Measurements from ENCODE around the gene KCNG2. TPM values are rescaled to one million over a fixed set of nuclear protein-coding genes. Genes with fewer than 3 reads are reported as not detected.

Gene KCNG2
- total and polyA plus RNA-seq, 2 of the 8 experiments (the other 6 are each of a cell fraction or from before 2014, with no cell fraction given): 0.19 to 0.74 TPM

DNA sequence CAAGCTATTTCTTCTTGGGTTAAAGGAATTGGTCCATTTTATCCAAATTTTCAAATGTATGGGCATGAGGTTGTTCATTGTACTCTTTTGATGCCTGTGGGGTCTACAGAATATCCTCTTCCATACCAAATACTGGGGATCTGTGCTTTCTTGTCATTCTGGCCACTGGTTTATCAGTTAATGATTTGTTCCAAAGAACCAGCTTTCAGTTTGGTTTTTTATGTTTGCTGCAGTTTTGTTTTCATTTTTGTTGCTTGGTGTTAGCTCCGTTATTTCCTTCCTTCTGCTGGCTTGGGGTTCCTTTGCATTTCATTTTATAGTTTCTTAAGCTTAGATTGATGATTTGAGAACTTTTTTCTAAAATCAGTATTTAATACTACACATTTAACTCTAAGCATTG is 108.3 kb downstream of the KCNG2 start:
- CTCF ChIA-PET (ENCODE audit: partially characterized antibody): interaction anchor here (0.9 to 1.1 kb wide), 2 partner anchors 17 to 38 kb away, joined by 3 read pairs; no protein-coding TSS in a partner anchor
- FAIRE-seq: no peak
- H3K14ac ChIP-seq (ENCODE audit: insufficient read length): no peak overlapping the region
- no peak for TF ChIP-seq ZNF274 (IDR thresholded peaks at IDR 0.05; ENCODE audit: borderline replicate concordance, extremely low read depth, low read length)
- TF ChIP-seq, protein P1, sequence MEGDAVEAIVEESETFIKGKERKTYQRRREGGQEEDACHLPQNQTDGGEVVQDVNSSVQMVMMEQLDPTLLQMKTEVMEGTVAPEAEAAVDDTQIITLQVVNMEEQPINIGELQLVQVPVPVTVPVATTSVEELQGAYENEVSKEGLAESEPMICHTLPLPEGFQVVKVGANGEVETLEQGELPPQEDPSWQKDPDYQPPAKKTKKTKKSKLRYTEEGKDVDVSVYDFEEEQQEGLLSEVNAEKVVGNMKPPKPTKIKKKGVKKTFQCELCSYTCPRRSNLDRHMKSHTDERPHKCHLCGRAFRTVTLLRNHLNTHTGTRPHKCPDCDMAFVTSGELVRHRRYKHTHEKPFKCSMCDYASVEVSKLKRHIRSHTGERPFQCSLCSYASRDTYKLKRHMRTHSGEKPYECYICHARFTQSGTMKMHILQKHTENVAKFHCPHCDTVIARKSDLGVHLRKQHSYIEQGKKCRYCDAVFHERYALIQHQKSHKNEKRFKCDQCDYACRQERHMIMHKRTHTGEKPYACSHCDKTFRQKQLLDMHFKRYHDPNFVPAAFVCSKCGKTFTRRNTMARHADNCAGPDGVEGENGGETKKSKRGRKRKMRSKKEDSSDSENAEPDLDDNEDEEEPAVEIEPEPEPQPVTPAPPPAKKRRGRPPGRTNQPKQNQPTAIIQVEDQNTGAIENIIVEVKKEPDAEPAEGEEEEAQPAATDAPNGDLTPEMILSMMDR (IDR thresholded peaks at IDR 0.05; ENCODE audit: control extremely low read depth in 1 of 3, insufficient read depth in 1 of 3, low read depth in 1 of 3, low read length in 3 of 3): no peak

More for the DNA sequence above, 108.3 kb downstream of the KCNG2 start:
- Histone ChIP-seq H3K18ac (ENCODE audit: extremely low read depth, low read length) (no peak overlapping the region), H3K36me3 (ENCODE audit: control insufficient read depth in 2 of 4, insufficient read depth in 4 of 4, low read length in 3 of 4) (peaks cover 0 to 15% (median 0%) of the 10 kb centered on the region in 4 experiments; a peak in 3 of 8 replicates), H3K79me1 (ENCODE audit: low read depth, low read length) (0 out of 2 replicates have a peak, but pooled peaks cover 3% of the 10 kb centered on the region), H3K4me1 (replicated peaks in 1 of 4; ENCODE audit: control insufficient read depth in 3 of 4, insufficient read depth in 4 of 4, low read length in 3 of 4) (peaks cover 0 to 3% (median 2%) of the 10 kb centered on the region in 4 experiments; a peak in 3 of 7 replicates), H4K91ac (replicated peaks; ENCODE audit: insufficient read length, low read length) (no peak overlapping the region), H3K23me2 (ENCODE audit: low read depth, low read length) (peaks cover under 1% of the 10 kb centered on the region; the same call in 1 of the 2 replicates), H3K9me3 (ENCODE audit: insufficient read depth in 2 of 2, low read depth in 1 of 2, low read length in 1 of 2) (peaks cover 0 to 31% of the 10 kb centered on the region in 2 experiments; a peak in 2 of 4 replicates), H2BK20ac (ENCODE audit: low read length) (no peak overlapping the region), H3K56ac (replicated peaks; ENCODE audit: insufficient read length, low read depth, low read length) (no peak overlapping the region), H4K5ac (ENCODE audit: insufficient read length, low read depth, low read length) (no peak overlapping the region), H2AK5ac (ENCODE audit: low read depth, low read length) (no peak overlapping the region), H3K4me3 (ENCODE audit: extremely low read depth in 1 of 4, insufficient read depth in 2 of 4, low read depth in 3 of 4, low read length in 4 of 4) (no peak overlapping the region), H4K20me1 (replicated peaks in 1 of 2; ENCODE audit: control insufficient read depth in 1 of 2, insufficient read depth in 2 of 2, low read length in 2 of 2) (peaks cover 0 to 1% of the 10 kb centered on the region in 2 experiments), H2BK120ac (replicated peaks; ENCODE audit: low read depth, low read length) (no peak overlapping the region), H3K27me3 (replicated peaks in 1 of 4; ENCODE audit: control insufficient read depth in 3 of 4, extremely low read depth in 1 of 4, insufficient read depth in 3 of 4, low read length in 3 of 4) (no peaks in the 10 kb centered on the region), H4K8ac (ENCODE audit: extremely low read depth, insufficient read depth, low read length) (no peak overlapping the region), H2AFZ (ENCODE audit: low read length) (no peak overlapping the region), H3K4ac (replicated peaks; ENCODE audit: insufficient read length, low read depth, low read length) (no peak overlapping the region), H3K27ac (ENCODE audit: low read depth, low read length) (no peak overlapping the region), H3K23ac (ENCODE audit: insufficient read length) (no peak overlapping the region), H2BK15ac (ENCODE audit: low read length) (no peak overlapping the region), H2BK5ac (ENCODE audit: low read depth, low read length) (no peak overlapping the region), H3K79me2 (ENCODE audit: control insufficient read depth in 1 of 2, insufficient read depth in 2 of 2, low read length in 2 of 2) (no peaks in the 10 kb centered on the region), H3K9ac (replicated peaks in 1 of 4; ENCODE audit: extremely low read depth in 1 of 4, low read depth in 3 of 4, low read length in 3 of 4) (no peak overlapping the region), H3K4me2 (ENCODE audit: insufficient read depth in 1 of 2, low read depth in 2 of 2, low read length in 2 of 2) (no peak overlapping the region), H2BK12ac (ENCODE audit: low read depth, low read length) (no peak overlapping the region)
- DNase-seq (ENCODE audit: low read depth in 1 of 2, low spot score in 2 of 2): no peak
- WGBS, 2 experiments (ENCODE audit: extremely low coverage in 1 of 2, insufficient coverage in 1 of 2, insufficient read length in 1 of 2, insufficient replicate concordance in 2 of 2, low coverage in 1 of 2, low lambda C conversion rate in 2 of 2, missing lambda C conversion rate in 1 of 2): 92% methylated on average over 1 of the region's 1 CpG; no CpG with 5 or more reads in 1 of the 2 experiments
- POLR2A ChIA-PET (ENCODE audit: partially characterized antibody): interaction anchor here (1.2 kb wide), 1 partner anchor 47 kb away, joined by 3 read pairs; no protein-coding TSS in a partner anchor

Measured in H1 (cell line).